Aorta (tissue), 5 donors: ENCODE results near the gene LPIN2. TPM values are rescaled to one million over a fixed set of nuclear protein-coding genes. Genes with fewer than 3 reads are reported as not detected.
"Not testable (repeated sequence)": the region's sequence is repeated elsewhere in the genome, so short reads cannot be mapped to it uniquely, and the experiment has no call there.

Experiments used
- ATAC-seq: fragments of 200-7000 bp; cut with Tn5 transposase; one replicate; pipeline ENCODE4 v1.9.1; 2022; ENCODE audit warnings: moderate library complexity; ENCODE audit not compliant: low FRiP score
- DNase-seq, 2 donors: peaks; one replicate each; pipeline ENCODE4 v3.0.0-alpha.2; 2020
- H3K27ac ChIP-seq, 2 donors: one replicate each; pipeline ENCODE4 v1.5.1; 2013; ENCODE audit warnings: low read length in 2 of 2, mild to moderate bottlenecking in 2 of 2, moderate library complexity in 2 of 2, control low read depth in 1 of 2, inconsistent platforms in 1 of 2, low read depth in 1 of 2
- H3K27me3 ChIP-seq, 2 donors: one replicate each; pipeline ENCODE4 v1.6.1; 2013; ENCODE audit warnings: control low read depth in 1 of 2, low read length in 1 of 2, mild to moderate bottlenecking in 1 of 2, moderate library complexity in 1 of 2; ENCODE audit not compliant: insufficient read depth in 2 of 2, control insufficient read depth in 1 of 2
- H3K36me3 ChIP-seq, 2 donors: one replicate each; pipeline ENCODE4 v1.6.1; 2013; ENCODE audit warnings: control low read depth in 1 of 2, low read length in 1 of 2, mild to moderate bottlenecking in 1 of 2; ENCODE audit not compliant: insufficient read depth in 2 of 2, control insufficient read depth in 1 of 2
- H3K4me1 ChIP-seq, 2 donors: one replicate each; pipeline ENCODE4 v1.6.1; 2013; ENCODE audit warnings: low read length in 2 of 2, control low read depth in 1 of 2, mild to moderate bottlenecking in 1 of 2, moderate library complexity in 1 of 2; ENCODE audit not compliant: insufficient read depth in 2 of 2, control insufficient read depth in 1 of 2
- H3K4me3 ChIP-seq, 2 donors: one replicate each; pipeline ENCODE4 v1.5.1; 2013; ENCODE audit warnings: low read length in 2 of 2, control low read depth in 1 of 2, mild to moderate bottlenecking in 1 of 2
- H3K9me3 ChIP-seq: one replicate; pipeline ENCODE4 v1.6.1; 2013; ENCODE audit warnings: mild to moderate bottlenecking, low read length; ENCODE audit not compliant: control insufficient read depth
- WGBS, 2 donors: extraction: QIAGEN DNeasy Blood & Tissue Kit; methylation state at CpG; one replicate each; pipeline ENCODE4 v1.1.7; 2013; 5-methylcytosine and 5-hydroxymethylcytosine counted together
- intact Hi-C, 2 donors: fragments of 100-400 bp; cut with DNase I; formaldehyde crosslinking; loops; one replicate each; pipeline versions ENCODE4 v1.14.2 to v1.15.0; 2022
- polyA plus RNA-seq, 2 donors: library from polyadenylated mRNA; stranded (reverse); fragments of 200-250 nt; gene quantifications; one replicate each; pipeline ENCODE4 v1.2.3, GENCODE V29; 2013
- total RNA-seq, 2 donors: library from RNA; stranded (reverse); fragmentation: NEBNext Ultra II Directional; extraction: Animal tissue kit (Norgen Biotek cat#: 25700); gene quantifications; one replicate each; pipeline ENCODE4 v1.2.1, GENCODE V29; 2021
- donor health status: healthy with polysubstance abuse.
- donor health status: Bipolar disorder and iron deficiency.
- donor health status: DM: no; HTN: no; CAD: no.
- donor health status: DM: no; HTN: no; CAD: no.
- donor health status: DM: yes; HTN: yes; CAD: no.

The LPIN2 gene
- total and polyA plus RNA-seq, 4 donors, result 9.1 to 42.4 (median 25.7) TPM

GRCh38 chr18:3055816-3056215 is 42.9 kb upstream of the LPIN2 start:
- 64 to 68% methylated on average over 4 of the region's 4 CpGs for WGBS, 2 donors
- intact Hi-C loops, result no loop called here
- ATAC-seq, result no peak

GRCh38 chr18:3055186-3055728 is 42.3 kb upstream of the LPIN2 start:
- Histone ChIP-seq H3K27me3 (no peaks in the 10 kb centered on the region), H3K36me3 (no peaks in the 10 kb centered on the region), H3K9me3 (no peaks in the 10 kb centered on the region), H3K4me1 (no peaks in the 10 kb centered on the region), H3K27ac (no peak overlapping the region), H3K4me3 (no peak overlapping the region)
- intact Hi-C loops, result no loop called here
- ATAC-seq, result no peak
- DNase-seq, result no peak
- WGBS, 2 donors, result 58 to 60% methylated on average over 4 of the region's 4 CpGs

More at GRCh38 chr18:3055816-3056215, 42.9 kb upstream of the LPIN2 start:
- H3K4me3 ChIP-seq, result no peak overlapping the region
- H3K4me1 ChIP-seq, result no peaks in the 10 kb centered on the region
- no peaks in the 10 kb centered on the region for H3K36me3 ChIP-seq
- H3K9me3 ChIP-seq, result no peaks in the 10 kb centered on the region
- no peak for DNase-seq
- H3K27me3 ChIP-seq, result no peaks in the 10 kb centered on the region
- H3K27ac ChIP-seq, result no peak overlapping the region

GRCh38 chr18:3054780-3055179 is 41.8 kb upstream of the LPIN2 start:
- no peak overlapping the region for H3K27ac ChIP-seq
- no peak for DNase-seq
- no peaks in the 10 kb centered on the region for H3K36me3 ChIP-seq
- whole genome bisulfite sequencing, 2 donors, result 88 to 90% methylated on average over 3 of the region's 3 CpGs
- no peaks in the 10 kb centered on the region for H3K27me3 ChIP-seq
- intact Hi-C loops, result no loop called here
- no peaks in the 10 kb centered on the region for H3K4me1 ChIP-seq
- H3K9me3 ChIP-seq, result no peaks in the 10 kb centered on the region
- ATAC-seq, result no peak
- no peak overlapping the region for H3K4me3 ChIP-seq

GRCh38 chr18:3054214-3054613 is 41.3 kb upstream of the LPIN2 start:
- 92 to 95% methylated on average over 6 of the region's 6 CpGs for WGBS, 2 donors
- H3K4me3 ChIP-seq, result no peak overlapping the region
- intact Hi-C loops, result no loop called here
- DNase-seq (no peak), ATAC-seq (no peak)
- H3K4me1 ChIP-seq, result no peaks in the 10 kb centered on the region
- H3K27ac ChIP-seq, result no peak overlapping the region
- H3K27me3 ChIP-seq, result no peaks in the 10 kb centered on the region
- no peaks in the 10 kb centered on the region for H3K36me3 ChIP-seq
- no peaks in the 10 kb centered on the region for H3K9me3 ChIP-seq

GRCh38 chr18:3053081-3053480 is 40.1 kb upstream of the LPIN2 start:
- H3K36me3 ChIP-seq, result no peaks in the 10 kb centered on the region
- WGBS, 2 donors, result 95 to 96% methylated on average over 4 of the region's 4 CpGs
- H3K27ac ChIP-seq, result no peak overlapping the region
- H3K9me3 ChIP-seq, result no peaks in the 10 kb centered on the region
- DNase-seq (no peak), ATAC-seq (no peak)
- intact Hi-C loops, result no loop called here
- H3K27me3 ChIP-seq, result no peaks in the 10 kb centered on the region
- no peak overlapping the region for H3K4me3 ChIP-seq
- H3K4me1 ChIP-seq, result no peaks in the 10 kb centered on the region

- Histone ChIP-seq H3K4me3 (no peak overlapping the region), H3K36me3 (no peaks in the 10 kb centered on the region), H3K27me3 (no peaks in the 10 kb centered on the region), H3K9me3 (no peaks in the 10 kb centered on the region), H3K4me1 (no peaks in the 10 kb centered on the region), H3K27ac (no peak overlapping the region)
- WGBS, 2 donors, result 53 to 73% methylated on average over 2 of the region's 2 CpGs
- no peak for ATAC-seq
- intact Hi-C loops, result no loop called here
- no peak for DNase-seq
Measured at GRCh38 chr18:3052411-3052758, 39.4 kb upstream of the LPIN2 start.

GRCh38 chr18:3051718-3052410 is 38.9 kb upstream of the LPIN2 start:
- 89 to 92% methylated on average over 8 of the region's 8 CpGs for WGBS, 2 donors
- no peaks in the 10 kb centered on the region for H3K4me1 ChIP-seq

GRCh38 chr18:3049897-3050454 is 37.0 kb upstream of the LPIN2 start:
- DNase-seq, H3K4me3 ChIP-seq, H3K9me3 ChIP-seq, H3K36me3 ChIP-seq, ATAC-seq, H3K27me3 ChIP-seq, H3K27ac ChIP-seq, H3K4me1 ChIP-seq, intact Hi-C loops: not testable (repeated sequence)
- 89 to 92% methylated on average over 1 to 5 of the region's 8 CpGs for WGBS, 2 donors

More at GRCh38 chr18:3051718-3052410, 38.9 kb upstream of the LPIN2 start:
- H3K4me3 ChIP-seq, result no peak overlapping the region
- no peak for DNase-seq
- no peak overlapping the region for H3K27ac ChIP-seq
- ATAC-seq, result no peak
- H3K36me3 ChIP-seq, result no peaks in the 10 kb centered on the region
- H3K27me3 ChIP-seq, result no peaks in the 10 kb centered on the region
- intact Hi-C loops, result no loop called here
- no peaks in the 10 kb centered on the region for H3K9me3 ChIP-seq

GRCh38 chr18:3048820-3049349 is 35.9 kb upstream of the LPIN2 start:
- H3K27me3 ChIP-seq, result no peaks in the 10 kb centered on the region
- no peak overlapping the region for H3K27ac ChIP-seq
- no peaks in the 10 kb centered on the region for H3K9me3 ChIP-seq
- 95 to 99% methylated on average over 3 of the region's 3 CpGs for WGBS, 2 donors
- no peak overlapping the region for H3K4me3 ChIP-seq
- intact Hi-C loops, result no loop called here
- no peak for ATAC-seq
- DNase-seq, result no peak
- no peaks in the 10 kb centered on the region for H3K36me3 ChIP-seq
- no peaks in the 10 kb centered on the region for H3K4me1 ChIP-seq
